Measurements from ENCODE around the gene ZNF136.
A peak's percentile ranks its signal among the peaks of the same experiment; 100 is the strongest.

Gene ZNF136

DNA sequence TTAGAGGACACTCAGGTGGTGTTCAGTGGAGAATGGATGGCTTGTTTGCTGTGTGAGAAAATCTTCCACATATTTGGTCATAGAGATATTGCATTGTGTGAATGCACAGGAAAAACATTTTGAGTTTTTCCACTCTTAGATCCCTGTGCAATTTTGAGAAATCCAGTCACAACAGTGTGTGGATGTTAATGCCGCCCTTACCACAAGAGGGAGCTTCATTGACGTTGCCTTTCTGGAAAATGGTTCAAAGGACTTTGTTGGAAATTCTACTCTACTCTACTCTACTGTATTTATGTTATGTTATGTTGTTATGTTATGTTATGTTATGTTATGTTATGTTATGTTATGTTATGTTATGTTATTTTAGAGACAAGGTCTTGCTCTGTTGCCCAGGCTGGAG lies 36.2 kb upstream of the ZNF136 start:
- no peak overlapping the region for H3K4me3 ChIP-seq (replicated peaks; ENCODE audit: insufficient read depth, low read length)
- no peak overlapping the region for H3K27ac ChIP-seq (replicated peaks)
- TF ChIP-seq, protein P1, sequence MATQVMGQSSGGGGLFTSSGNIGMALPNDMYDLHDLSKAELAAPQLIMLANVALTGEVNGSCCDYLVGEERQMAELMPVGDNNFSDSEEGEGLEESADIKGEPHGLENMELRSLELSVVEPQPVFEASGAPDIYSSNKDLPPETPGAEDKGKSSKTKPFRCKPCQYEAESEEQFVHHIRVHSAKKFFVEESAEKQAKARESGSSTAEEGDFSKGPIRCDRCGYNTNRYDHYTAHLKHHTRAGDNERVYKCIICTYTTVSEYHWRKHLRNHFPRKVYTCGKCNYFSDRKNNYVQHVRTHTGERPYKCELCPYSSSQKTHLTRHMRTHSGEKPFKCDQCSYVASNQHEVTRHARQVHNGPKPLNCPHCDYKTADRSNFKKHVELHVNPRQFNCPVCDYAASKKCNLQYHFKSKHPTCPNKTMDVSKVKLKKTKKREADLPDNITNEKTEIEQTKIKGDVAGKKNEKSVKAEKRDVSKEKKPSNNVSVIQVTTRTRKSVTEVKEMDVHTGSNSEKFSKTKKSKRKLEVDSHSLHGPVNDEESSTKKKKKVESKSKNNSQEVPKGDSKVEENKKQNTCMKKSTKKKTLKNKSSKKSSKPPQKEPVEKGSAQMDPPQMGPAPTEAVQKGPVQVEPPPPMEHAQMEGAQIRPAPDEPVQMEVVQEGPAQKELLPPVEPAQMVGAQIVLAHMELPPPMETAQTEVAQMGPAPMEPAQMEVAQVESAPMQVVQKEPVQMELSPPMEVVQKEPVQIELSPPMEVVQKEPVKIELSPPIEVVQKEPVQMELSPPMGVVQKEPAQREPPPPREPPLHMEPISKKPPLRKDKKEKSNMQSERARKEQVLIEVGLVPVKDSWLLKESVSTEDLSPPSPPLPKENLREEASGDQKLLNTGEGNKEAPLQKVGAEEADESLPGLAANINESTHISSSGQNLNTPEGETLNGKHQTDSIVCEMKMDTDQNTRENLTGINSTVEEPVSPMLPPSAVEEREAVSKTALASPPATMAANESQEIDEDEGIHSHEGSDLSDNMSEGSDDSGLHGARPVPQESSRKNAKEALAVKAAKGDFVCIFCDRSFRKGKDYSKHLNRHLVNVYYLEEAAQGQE (IDR thresholded peaks at IDR 0.05; ENCODE audit: insufficient replicate concordance, low read depth) = no peak
- TF ChIP-seq CTCF (IDR thresholded peaks at IDR 0.05; ENCODE audit: insufficient read depth, low read length) = peak; percentile 35
- no peaks in the 10 kb centered on the region for H3K27me3 ChIP-seq (ENCODE audit: insufficient read depth, poor library complexity, severe bottlenecking)
- DNase-seq (ENCODE audit: low read depth in 1 of 2, low spot score in 1 of 2) = peak in 1 of 2 experiments; percentile 6

DNA sequence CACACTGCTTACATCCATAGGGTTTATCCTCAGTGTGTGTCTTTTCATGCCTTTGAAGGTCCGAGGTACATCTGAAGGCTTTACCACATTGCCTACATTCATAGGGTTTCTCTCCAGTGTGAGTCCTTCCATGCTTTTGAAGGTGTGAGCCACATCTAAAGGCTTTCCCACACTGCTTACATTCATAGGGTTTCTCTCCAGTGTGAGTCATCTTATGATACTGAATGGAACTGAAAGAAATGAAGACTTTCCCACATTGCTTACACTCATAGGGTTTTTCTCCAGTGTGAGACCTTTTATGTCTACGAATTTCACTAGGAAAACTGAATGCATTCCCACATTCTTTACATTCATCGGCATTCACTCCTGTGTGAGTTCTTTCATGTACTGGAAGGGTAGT lies 29.8 kb upstream of the ZNF136 start:
- no peak for DNase-seq (ENCODE audit: low read depth in 1 of 2, low spot score in 1 of 2)
- no peak overlapping the region for H3K27ac ChIP-seq (replicated peaks)
- TF ChIP-seq SPI1 (IDR thresholded peaks at IDR 0.05; ENCODE audit: borderline replicate concordance, low read depth) (no peak), GABPA (IDR thresholded peaks at IDR 0.05; ENCODE audit: low read depth) (no peak), CTCF (IDR thresholded peaks at IDR 0.05; ENCODE audit: insufficient read depth, low read length) (no peak), POLR2AphosphoS5 (IDR thresholded peaks at IDR 0.05; ENCODE audit: low read depth) (no peak)
- TF ChIP-seq, protein P1 (IDR thresholded peaks at IDR 0.05; ENCODE audit: insufficient replicate concordance, low read depth) = no peak
- no peak overlapping the region for H3K4me3 ChIP-seq (replicated peaks; ENCODE audit: insufficient read depth, low read length)
- no peaks in the 10 kb centered on the region for H3K27me3 ChIP-seq (ENCODE audit: insufficient read depth, poor library complexity, severe bottlenecking)

DNA sequence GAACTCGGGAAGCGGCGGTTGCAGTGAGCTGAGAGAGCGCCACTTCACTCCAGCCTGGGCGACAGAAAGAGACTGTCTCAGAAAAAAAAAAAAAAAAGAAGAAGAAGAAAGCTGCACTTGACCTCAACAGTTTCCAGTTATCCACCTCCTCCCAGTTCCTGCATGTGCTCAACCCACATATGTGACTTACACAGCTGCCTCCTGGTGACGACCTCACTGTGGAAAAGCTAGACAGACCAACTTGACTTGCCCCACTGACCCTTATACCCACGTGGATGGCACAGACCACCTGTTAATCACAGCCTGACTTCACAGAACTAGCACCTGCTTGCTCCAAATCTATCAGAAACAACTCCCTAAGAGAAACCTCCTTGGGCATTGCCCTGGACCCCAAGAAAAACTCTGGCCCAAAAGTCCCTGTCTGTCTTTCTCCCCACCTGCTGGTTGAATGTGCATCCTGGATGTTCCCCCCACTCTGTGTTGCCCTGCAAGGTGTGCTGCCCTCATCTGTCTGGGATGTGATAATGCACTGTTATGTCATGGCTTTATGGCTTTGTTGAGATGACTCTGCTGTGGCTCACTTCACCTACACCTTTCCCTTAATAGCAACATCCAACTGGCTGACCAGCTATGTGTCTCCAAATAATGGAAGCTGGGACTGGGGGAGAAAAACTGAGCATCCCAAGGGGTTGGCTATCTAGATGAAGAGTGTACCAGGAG lies 25.5 kb upstream of the ZNF136 start:
- H3K4me3 ChIP-seq (replicated peaks; ENCODE audit: insufficient read depth, low read length) = no peak overlapping the region
- H3K27ac ChIP-seq (replicated peaks) = no peak overlapping the region
- no peaks in the 10 kb centered on the region for H3K27me3 ChIP-seq (ENCODE audit: insufficient read depth, poor library complexity, severe bottlenecking)
- TF ChIP-seq CTCF (IDR thresholded peaks at IDR 0.05; ENCODE audit: insufficient read depth, low read length) (no peak), POLR2AphosphoS5 (IDR thresholded peaks at IDR 0.05; ENCODE audit: low read depth) (no peak), GABPA (IDR thresholded peaks at IDR 0.05; ENCODE audit: low read depth) (no peak)
- TF ChIP-seq, protein P1 (IDR thresholded peaks at IDR 0.05; ENCODE audit: insufficient replicate concordance, low read depth) = no peak
- DNase-seq (ENCODE audit: low read depth in 1 of 2, low spot score in 1 of 2) = no peak

Measured in HL-60 (cell line).